Natural killer cell (primary cell): ENCODE data around the gene DOC2A. TPM values are rescaled to one million over a fixed set of nuclear protein-coding genes. Genes with fewer than 3 reads are reported as not detected.

Source experiments
- ATAC-seq, 3 donors: fragments of 150-1000 bp in 2 of 3; fragments of 200-7000 bp in 1 of 3; cut with Tn5 transposase; 1 replicate in 1 of 3; 2 replicates in 2 of 3; pipeline ENCODE4 v1.10.0; 2021; ENCODE audit warnings: mild to moderate bottlenecking in 2 of 3, moderate library complexity in 2 of 3
- DNase-seq, 2 donors: peaks; one replicate each; pipeline versions ENCODE4 v3.0.0 to v3.0.0-alpha.2; 2013 to 2021; ENCODE audit warnings: mixed read lengths in 1 of 2
- H3K27ac ChIP-seq: one replicate; pipeline ENCODE4 v1.5.1; 2013; ENCODE audit warnings: mild to moderate bottlenecking, low read length
- H3K27me3 ChIP-seq: one replicate; pipeline ENCODE4 v1.6.1; 2013; ENCODE audit warnings: low read length; ENCODE audit not compliant: control insufficient read depth, insufficient read depth
- H3K36me3 ChIP-seq: one replicate; pipeline ENCODE4 v1.6.1; 2013; ENCODE audit warnings: low read length; ENCODE audit not compliant: control insufficient read depth, insufficient read depth
- H3K4me1 ChIP-seq: one replicate; pipeline ENCODE4 v1.6.1; 2013; ENCODE audit warnings: low read length; ENCODE audit not compliant: control insufficient read depth, insufficient read depth
- H3K4me3 ChIP-seq: one replicate; pipeline ENCODE4 v1.5.1; 2013; ENCODE audit warnings: low read length
- H3K9me3 ChIP-seq: one replicate; pipeline ENCODE4 v1.6.1; 2013; ENCODE audit warnings: low read length; ENCODE audit not compliant: control insufficient read depth, insufficient read depth
- H3K27ac Mint-ChIP-seq, 2 donors: one replicate each; pipeline ENCODE4 v1.8.0; 2022; ENCODE audit warnings: mild to moderate bottlenecking in 2 of 2, mixed read lengths in 2 of 2, moderate library complexity in 1 of 2
- H3K27me3 Mint-ChIP-seq, 2 donors: one replicate each; pipeline ENCODE4 v1.8.0; 2022; ENCODE audit warnings: low read depth in 2 of 2, mixed read lengths in 2 of 2
- H3K36me3 Mint-ChIP-seq: one replicate; pipeline ENCODE4 v1.8.0; 2022; ENCODE audit warnings: mixed read lengths
- H3K4me1 Mint-ChIP-seq, 2 donors: one replicate each; pipeline ENCODE4 v1.8.0; 2022; ENCODE audit warnings: mixed read lengths in 2 of 2
- H3K4me3 Mint-ChIP-seq: one replicate; pipeline ENCODE4 v1.8.0; 2022; ENCODE audit warnings: mild to moderate bottlenecking, moderate library complexity, mixed read lengths
- H3K9me3 Mint-ChIP-seq, 2 donors: one replicate each; pipeline ENCODE4 v1.8.0; 2022; ENCODE audit warnings: mixed read lengths in 2 of 2
- CTCF ChIP-seq: fragments of 200-600 bp; IDR thresholded peaks from one replicate; pipeline ENCODE4 v1.8.0; 2022; ENCODE audit warnings: antibody characterized with exemption
- WGBS: methylation state at CpG from one replicate; pipeline ENCODE4 v1.1.7; 2013; ENCODE audit warnings: missing lambda C conversion rate; ENCODE audit not compliant: insufficient coverage; 5-methylcytosine and 5-hydroxymethylcytosine counted together
- intact Hi-C: fragments of 100-400 bp; cut with micrococcal nuclease; formaldehyde crosslinking; loops from one replicate; pipeline ENCODE4 v1.14.2; 2022
- total RNA-seq, 4 donors: library from RNA; stranded (reverse); fragments of 120-200 nt in 1 of 4; gene quantifications; one replicate each; pipeline versions ENCODE4 v1.2.3 to v1.2.4, GENCODE V29; 2013 to 2022

DOC2A gene
- total RNA-seq, 3 donors from 2014 or later (not counting 1 experiment from before 2014, with no cell fraction given), result not detected

- Mint-ChIP-seq H3K27me3 (peaks cover 7 to 32% of the 10 kb centered on the region in 2 donors), H3K9me3 (no peaks in the 10 kb centered on the region), H3K27ac (no peak overlapping the region), H3K36me3 (no peaks in the 10 kb centered on the region), H3K4me1 (peaks cover 5 to 17% of the 10 kb centered on the region in 2 donors), H3K4me3 (peak overlapping the region; percentile 85)
- ATAC-seq (no peak), DNase-seq (no peak)
- H3K9me3 ChIP-seq, result no peaks in the 10 kb centered on the region
- TF ChIP-seq CTCF, result no peak
- intact Hi-C loops, result no loop called here
- no peak overlapping the region for H3K27ac ChIP-seq
- H3K27me3 ChIP-seq, result peaks cover 13% of the 10 kb centered on the region
- peaks cover 14% of the 10 kb centered on the region for H3K4me1 ChIP-seq
- 25% methylated on average over 30 of the region's 31 CpGs for WGBS
- H3K4me3 ChIP-seq, result no peak overlapping the region
- H3K36me3 ChIP-seq, result no peaks in the 10 kb centered on the region
Observed at GRCh38 chr16:30011714-30012504, 1.1 kb upstream of the DOC2A start.

GRCh38 chr16:30009990-30010843 lies 610 bp downstream of the DOC2A start:
- Mint-ChIP-seq H3K27ac (no peak overlapping the region), H3K9me3 (no peaks in the 10 kb centered on the region), H3K4me1 (peaks cover 5 to 17% of the 10 kb centered on the region in 2 donors), H3K4me3 (peak overlapping the region; percentile 47), H3K36me3 (no peaks in the 10 kb centered on the region), H3K27me3 (peaks cover 7 to 26% of the 10 kb centered on the region in 2 donors)
- Histone ChIP-seq H3K27ac (no peak overlapping the region), H3K36me3 (no peaks in the 10 kb centered on the region), H3K4me3 (no peak overlapping the region), H3K4me1 (peaks cover 14% of the 10 kb centered on the region), H3K27me3 (peaks cover 13% of the 10 kb centered on the region), H3K9me3 (no peaks in the 10 kb centered on the region)
- 27% methylated on average over 34 of the region's 34 CpGs for WGBS
- intact Hi-C loops, result loop anchor here (5.0 kb wide), 1 partner anchor 308 kb away; no protein-coding TSS in a partner anchor
- ATAC-seq, result peak in 1 of 3 donors; percentile 12
- no peak for DNase-seq
- no peak for TF ChIP-seq CTCF

GRCh38 chr16:30009085-30009862 lies 1.6 kb downstream of the DOC2A start:
- H3K36me3 Mint-ChIP-seq, result no peaks in the 10 kb centered on the region
- 68% methylated on average over 26 of the region's 26 CpGs for WGBS
- DNase-seq (no peak), ATAC-seq (no peak)
- H3K9me3 Mint-ChIP-seq, result no peaks in the 10 kb centered on the region
- Histone ChIP-seq H3K27me3 (peaks cover 13% of the 10 kb centered on the region), H3K4me3 (no peak overlapping the region), H3K27ac (no peak overlapping the region), H3K9me3 (no peaks in the 10 kb centered on the region), H3K4me1 (peaks cover 16% of the 10 kb centered on the region), H3K36me3 (no peaks in the 10 kb centered on the region)
- H3K27ac Mint-ChIP-seq, result no peak overlapping the region
- TF ChIP-seq CTCF, result no peak
- peaks cover 5 to 17% of the 10 kb centered on the region in 2 donors for H3K4me1 Mint-ChIP-seq
- peaks cover 7 to 26% of the 10 kb centered on the region in 2 donors for H3K27me3 Mint-ChIP-seq
- intact Hi-C loops, result loop anchor here (5.0 kb wide), 1 partner anchor 307 kb away; no protein-coding TSS in a partner anchor
- peak overlapping the region; percentile 35 for H3K4me3 Mint-ChIP-seq
